ENCODE measurements around the gene MRFAP1L1.
"Not testable (repeated sequence)": the region's sequence is repeated elsewhere in the genome, so short reads cannot be mapped to it uniquely, and the experiment has no call there.

MRFAP1L1 gene

GRCh38 chr4:6688879-6689505, 20.7 kb downstream of the MRFAP1L1 start:
- DNase-seq (ENCODE audit: low spot score) = no peak

GRCh38 chr4:6687947-6688878, 21.5 kb downstream of the MRFAP1L1 start:
- no peak for DNase-seq (ENCODE audit: low spot score)

- DNase-seq (ENCODE audit: low spot score) = no peak
Observed at GRCh38 chr4:6686104-6686787, 23.4 kb downstream of the MRFAP1L1 start.

- no peak for DNase-seq (ENCODE audit: low spot score)
Observed at GRCh38 chr4:6684656-6685055, 25.0 kb downstream of the MRFAP1L1 start.

- DNase-seq (ENCODE audit: low spot score) = no peak
Observed at GRCh38 chr4:6682862-6683590, 26.6 kb downstream of the MRFAP1L1 start.

GRCh38 chr4:6681191-6681590, 28.5 kb downstream of the MRFAP1L1 start:
- DNase-seq (ENCODE audit: low spot score) = no peak

- no peak for DNase-seq (ENCODE audit: low spot score)
Observed at GRCh38 chr4:6680372-6681034, 29.2 kb downstream of the MRFAP1L1 start.

GRCh38 chr4:6676722-6677558, 32.7 kb downstream of the MRFAP1L1 start:
- DNase-seq (ENCODE audit: low spot score) = no peak

GRCh38 chr4:6674500-6675149, 35.0 kb downstream of the MRFAP1L1 start:
- DNase-seq (ENCODE audit: low spot score) = peak; percentile 69

- peak; percentile 95 for DNase-seq (ENCODE audit: low spot score)
Observed at GRCh38 chr4:6673660-6674499, 35.8 kb downstream of the MRFAP1L1 start.

- peak; percentile 47 for DNase-seq (ENCODE audit: low spot score)
Observed at GRCh38 chr4:6673191-6673659, 36.4 kb downstream of the MRFAP1L1 start.

GRCh38 chr4:6672541-6673190, 37.0 kb downstream of the MRFAP1L1 start:
- not testable (repeated sequence) for DNase-seq (ENCODE audit: low spot score)

- no peak for DNase-seq (ENCODE audit: low spot score)
Observed at GRCh38 chr4:6672131-6672530, 37.5 kb downstream of the MRFAP1L1 start.

GRCh38 chr4:6671648-6672047, 38.0 kb downstream of the MRFAP1L1 start:
- DNase-seq (ENCODE audit: low spot score) = no peak

- no peak for DNase-seq (ENCODE audit: low spot score)
Observed at GRCh38 chr4:6668391-6668790, 41.3 kb downstream of the MRFAP1L1 start.

- DNase-seq (ENCODE audit: low spot score) = no peak
Observed at GRCh38 chr4:6665320-6665654, 44.4 kb downstream of the MRFAP1L1 start.

- DNase-seq (ENCODE audit: low spot score) = no peak
Observed at GRCh38 chr4:6663596-6664393, 45.9 kb downstream of the MRFAP1L1 start.

- DNase-seq (ENCODE audit: low spot score) = no peak
Observed at GRCh38 chr4:6662591-6662990, 47.1 kb downstream of the MRFAP1L1 start.

Measured in cerebellar cortex (tissue), 1 donor.